ENCODE measurements around the gene RAB27B.

RAB27B gene

DNA sequence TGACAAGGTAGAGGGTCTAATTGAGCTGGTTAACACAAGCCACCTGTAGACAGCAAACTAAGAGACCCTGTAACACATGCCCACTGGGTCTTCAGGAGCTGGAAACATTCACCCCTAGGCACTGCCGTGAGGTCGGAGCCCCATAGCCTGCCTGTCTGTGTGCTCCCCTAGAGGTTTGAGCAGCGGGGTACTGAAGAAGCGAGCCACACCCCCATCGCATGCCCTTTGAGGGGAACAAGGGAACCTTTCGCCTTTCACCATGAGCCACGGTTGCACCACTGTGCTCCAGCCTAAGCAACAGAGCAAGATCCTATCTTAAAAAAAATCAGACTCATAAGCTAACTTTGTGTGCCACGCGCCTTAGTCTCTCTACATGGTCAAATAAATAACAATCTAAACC, 36.2 kb upstream of the RAB27B start:
- no peak overlapping the region for H3K4me3 ChIP-seq (ENCODE audit: low read depth, low read length)
- no peak overlapping the region for H3K27ac ChIP-seq
- H3K36me3 ChIP-seq (ENCODE audit: control insufficient read depth, insufficient read depth, low read length): no peaks in the 10 kb centered on the region
- H2AFZ ChIP-seq: no peak overlapping the region
- no peak overlapping the region for H3K9ac ChIP-seq
- no peaks in the 10 kb centered on the region for H3K9me3 ChIP-seq (ENCODE audit: control insufficient read depth, low read length)
- no peaks in the 10 kb centered on the region for H3K4me1 ChIP-seq
- no peaks in the 10 kb centered on the region for H3K79me2 ChIP-seq
- no peaks in the 10 kb centered on the region for H3K27me3 ChIP-seq (ENCODE audit: control insufficient read depth, insufficient read depth, low read length)
- TF ChIP-seq, protein P1, sequence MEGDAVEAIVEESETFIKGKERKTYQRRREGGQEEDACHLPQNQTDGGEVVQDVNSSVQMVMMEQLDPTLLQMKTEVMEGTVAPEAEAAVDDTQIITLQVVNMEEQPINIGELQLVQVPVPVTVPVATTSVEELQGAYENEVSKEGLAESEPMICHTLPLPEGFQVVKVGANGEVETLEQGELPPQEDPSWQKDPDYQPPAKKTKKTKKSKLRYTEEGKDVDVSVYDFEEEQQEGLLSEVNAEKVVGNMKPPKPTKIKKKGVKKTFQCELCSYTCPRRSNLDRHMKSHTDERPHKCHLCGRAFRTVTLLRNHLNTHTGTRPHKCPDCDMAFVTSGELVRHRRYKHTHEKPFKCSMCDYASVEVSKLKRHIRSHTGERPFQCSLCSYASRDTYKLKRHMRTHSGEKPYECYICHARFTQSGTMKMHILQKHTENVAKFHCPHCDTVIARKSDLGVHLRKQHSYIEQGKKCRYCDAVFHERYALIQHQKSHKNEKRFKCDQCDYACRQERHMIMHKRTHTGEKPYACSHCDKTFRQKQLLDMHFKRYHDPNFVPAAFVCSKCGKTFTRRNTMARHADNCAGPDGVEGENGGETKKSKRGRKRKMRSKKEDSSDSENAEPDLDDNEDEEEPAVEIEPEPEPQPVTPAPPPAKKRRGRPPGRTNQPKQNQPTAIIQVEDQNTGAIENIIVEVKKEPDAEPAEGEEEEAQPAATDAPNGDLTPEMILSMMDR (IDR thresholded peaks at IDR 0.05): no peak
- H3K4me2 ChIP-seq (ENCODE audit: low read length): no peak overlapping the region

DNA sequence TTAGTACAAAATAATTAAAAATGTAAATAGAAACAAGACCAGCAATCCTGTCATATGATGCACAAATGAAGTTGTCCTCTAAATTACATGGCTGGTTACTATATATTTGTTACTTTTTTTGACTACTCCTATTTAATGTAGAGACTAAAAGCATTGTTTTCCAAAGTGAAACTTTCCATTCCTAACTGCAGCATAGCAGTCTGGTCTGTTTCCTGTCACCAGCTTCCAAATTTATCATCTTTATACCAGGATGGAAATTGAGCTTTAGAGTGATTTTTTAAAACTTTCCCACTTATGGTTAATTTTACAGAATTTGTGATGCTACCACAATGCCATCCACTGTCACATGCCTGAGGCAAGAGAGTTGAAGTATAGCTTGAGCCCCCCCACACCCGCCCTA, 33.5 kb upstream of the RAB27B start:
- no peaks in the 10 kb centered on the region for H3K36me3 ChIP-seq (ENCODE audit: control insufficient read depth, insufficient read depth, low read length)

DNA sequence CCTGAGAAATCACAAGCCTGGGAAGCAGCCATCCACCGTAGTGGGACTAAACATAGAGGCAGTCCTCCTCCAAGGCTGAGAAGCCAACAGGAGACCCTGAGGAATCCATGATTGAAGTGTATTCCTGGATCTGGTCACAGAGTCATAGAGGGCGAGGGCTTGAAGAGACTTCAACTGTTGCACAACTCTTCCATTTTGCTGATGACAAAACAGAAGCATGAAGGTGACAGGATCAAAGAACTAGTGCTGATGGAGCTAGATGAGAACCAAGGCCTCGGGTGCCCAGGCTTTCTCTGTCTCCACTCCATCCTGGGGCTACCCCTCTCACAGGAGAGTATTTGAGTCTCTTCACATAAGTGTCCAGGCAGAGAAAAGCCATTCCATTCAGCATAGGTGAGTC, 30.1 kb upstream of the RAB27B start:
- Histone ChIP-seq H3K4me2 (ENCODE audit: low read length) (no peak overlapping the region), H3K9ac (no peak overlapping the region), H3K79me2 (no peaks in the 10 kb centered on the region), H2AFZ (no peak overlapping the region), H3K36me3 (ENCODE audit: control insufficient read depth, insufficient read depth, low read length) (no peaks in the 10 kb centered on the region), H3K27me3 (ENCODE audit: control insufficient read depth, insufficient read depth, low read length) (no peaks in the 10 kb centered on the region), H3K27ac (no peak overlapping the region), H3K9me3 (ENCODE audit: control insufficient read depth, low read length) (no peaks in the 10 kb centered on the region), H3K4me1 (no peaks in the 10 kb centered on the region), H3K4me3 (ENCODE audit: low read depth, low read length) (no peak overlapping the region)
- TF ChIP-seq, protein P1 (IDR thresholded peaks at IDR 0.05): no peak

More for the DNA sequence above, 33.5 kb upstream of the RAB27B start:
- Histone ChIP-seq H3K4me3 (ENCODE audit: low read depth, low read length) (no peak overlapping the region), H2AFZ (no peak overlapping the region), H3K4me2 (ENCODE audit: low read length) (no peak overlapping the region), H3K9ac (no peak overlapping the region), H3K79me2 (no peaks in the 10 kb centered on the region), H3K9me3 (ENCODE audit: control insufficient read depth, low read length) (no peaks in the 10 kb centered on the region), H3K27ac (no peak overlapping the region), H3K27me3 (ENCODE audit: control insufficient read depth, insufficient read depth, low read length) (no peaks in the 10 kb centered on the region), H3K4me1 (no peaks in the 10 kb centered on the region)
- TF ChIP-seq, protein P1 (IDR thresholded peaks at IDR 0.05): no peak

DNA sequence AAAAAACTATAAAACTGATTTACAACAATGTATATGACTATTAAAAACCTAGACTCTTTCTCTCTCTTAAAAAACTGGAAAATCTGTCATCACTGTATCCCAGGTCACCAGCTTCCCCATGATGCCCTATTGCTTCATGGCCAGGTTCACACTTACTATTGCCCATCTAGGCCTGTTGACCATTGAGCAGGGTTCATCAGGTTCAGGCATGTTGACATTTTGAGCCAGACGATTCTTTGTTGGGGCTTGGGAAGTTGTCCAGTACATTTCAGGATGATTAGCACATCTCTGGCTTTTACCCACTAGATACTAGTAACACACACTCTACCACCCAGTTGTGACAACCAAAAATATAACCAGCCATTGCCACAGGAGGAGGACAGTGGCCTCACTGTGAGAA, 26.9 kb upstream of the RAB27B start:
- H3K9me3 ChIP-seq (ENCODE audit: control insufficient read depth, low read length): no peaks in the 10 kb centered on the region
- no peak overlapping the region for H3K4me2 ChIP-seq (ENCODE audit: low read length)
- H3K4me3 ChIP-seq (ENCODE audit: low read depth, low read length): no peak overlapping the region
- H3K27me3 ChIP-seq (ENCODE audit: control insufficient read depth, insufficient read depth, low read length): no peaks in the 10 kb centered on the region
- H2AFZ ChIP-seq: no peak overlapping the region
- H3K36me3 ChIP-seq (ENCODE audit: control insufficient read depth, insufficient read depth, low read length): no peaks in the 10 kb centered on the region
- H3K9ac ChIP-seq: no peak overlapping the region
- H3K79me2 ChIP-seq: no peaks in the 10 kb centered on the region
- TF ChIP-seq, protein P1 (IDR thresholded peaks at IDR 0.05): no peak
- no peaks in the 10 kb centered on the region for H3K4me1 ChIP-seq
- H3K27ac ChIP-seq: no peak overlapping the region

DNA sequence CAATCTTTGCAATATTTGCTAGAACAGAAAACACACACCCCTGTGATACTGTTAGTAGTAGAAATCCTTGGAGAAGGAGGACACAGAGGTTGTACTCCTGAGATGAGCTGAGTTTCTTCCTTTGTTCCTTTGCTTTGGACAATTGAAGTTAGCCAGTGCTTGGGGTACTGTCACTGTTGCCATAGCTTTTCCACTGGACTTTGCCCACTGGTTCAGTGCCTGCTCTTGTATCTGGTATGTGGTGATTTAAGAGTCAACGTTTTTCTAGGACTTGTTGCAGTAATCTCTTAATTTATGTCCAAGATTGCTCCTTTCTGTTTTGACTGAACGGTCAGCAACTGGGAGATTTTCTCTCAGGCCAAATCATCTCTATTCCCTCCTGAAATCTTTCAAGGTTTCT, 26.1 kb upstream of the RAB27B start:
- Histone ChIP-seq H3K4me3 (ENCODE audit: low read depth, low read length) (no peak overlapping the region), H3K9ac (no peak overlapping the region), H3K36me3 (ENCODE audit: control insufficient read depth, insufficient read depth, low read length) (no peaks in the 10 kb centered on the region), H3K79me2 (no peaks in the 10 kb centered on the region), H3K4me2 (ENCODE audit: low read length) (no peak overlapping the region), H3K27ac (no peak overlapping the region), H3K9me3 (ENCODE audit: control insufficient read depth, low read length) (no peaks in the 10 kb centered on the region), H3K4me1 (no peaks in the 10 kb centered on the region), H3K27me3 (ENCODE audit: control insufficient read depth, insufficient read depth, low read length) (no peaks in the 10 kb centered on the region), H2AFZ (no peak overlapping the region)
- TF ChIP-seq, protein P1 (IDR thresholded peaks at IDR 0.05): no peak
